COLO668 (cell line): ENCODE results near the gene NRG3.

Experiments used
- DNase-seq: peaks from one replicate; lab custom pipeline; 2025; ENCODE audit not compliant: unreplicated experiment; lab: John Stamatoyannopoulos, UW

NRG3 gene

GRCh38 chr10:81874875-81875466 lies at the start of gene NRG3:
Gene NRG3 (plus strand): TSS chr10:81875194.
- peak; percentile 57 for DNase-seq

DNA sequence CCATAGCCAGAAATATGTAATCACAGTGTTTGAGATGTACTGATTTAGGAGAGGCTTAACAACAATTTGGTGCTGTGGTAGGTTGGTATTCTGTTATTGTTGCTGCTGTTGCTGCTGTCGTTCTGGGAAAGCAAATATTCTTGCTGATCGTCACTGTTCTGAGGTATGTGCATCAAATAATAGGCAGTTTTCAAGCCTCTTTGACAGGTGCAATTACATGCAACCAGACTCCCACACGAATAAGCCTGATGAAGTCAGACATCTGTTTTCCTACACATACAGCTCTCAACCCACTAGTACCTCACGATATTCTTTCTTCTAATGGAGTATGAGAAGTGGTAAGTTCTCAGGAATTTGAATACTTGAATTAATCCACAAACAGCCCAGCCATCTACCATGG lies 46.7 kb upstream of the NRG3 start:
- no peak for DNase-seq

GRCh38 chr10:81831060-81831459 lies 43.9 kb upstream of the NRG3 start:
- DNase-seq: no peak

DNA sequence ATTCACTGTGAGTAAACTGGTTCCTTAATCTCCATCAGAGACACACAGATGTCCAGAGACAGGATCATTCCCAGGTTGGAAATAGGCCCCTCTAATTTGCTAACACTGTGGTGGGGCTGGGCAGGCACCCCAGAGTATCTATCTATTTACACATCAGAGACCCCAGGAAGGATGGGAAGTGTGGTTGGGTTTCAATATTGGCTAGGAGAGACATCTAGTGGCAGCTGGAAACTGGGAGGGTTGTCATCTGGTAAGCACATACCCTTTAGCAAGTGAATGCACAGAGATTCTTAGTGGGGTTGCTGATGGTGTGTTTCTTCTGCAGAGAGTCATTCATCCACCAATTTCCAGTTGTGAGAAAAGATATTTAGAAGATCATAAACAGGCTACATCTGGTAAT lies 36.0 kb upstream of the NRG3 start:
- no peak for DNase-seq

DNA sequence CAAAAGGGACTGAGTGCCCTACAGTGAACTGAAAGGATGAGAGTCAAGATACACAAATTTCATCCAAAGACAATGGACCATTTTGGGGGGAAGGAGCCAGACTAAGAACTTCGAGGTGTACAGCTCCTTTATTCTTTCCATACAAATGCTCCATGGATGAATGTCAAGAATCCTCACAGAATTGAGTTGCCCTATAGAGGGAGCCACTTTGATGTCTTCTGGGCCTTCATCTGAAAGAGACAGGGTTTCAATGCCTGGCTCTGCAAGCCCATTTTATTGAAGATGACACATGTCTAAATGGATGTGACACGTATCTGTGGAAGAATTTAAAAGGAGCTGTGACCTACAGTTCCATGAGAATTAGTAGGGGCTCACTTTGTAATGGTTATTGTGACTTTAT lies 32.0 kb upstream of the NRG3 start:
- no peak for DNase-seq

GRCh38 chr10:81847675-81848074 lies 27.3 kb upstream of the NRG3 start:
- DNase-seq: no peak

GRCh38 chr10:81848514-81848913 lies 26.5 kb upstream of the NRG3 start:
- DNase-seq: no peak

GRCh38 chr10:81848931-81849330 lies 26.1 kb upstream of the NRG3 start:
- DNase-seq: no peak

DNA sequence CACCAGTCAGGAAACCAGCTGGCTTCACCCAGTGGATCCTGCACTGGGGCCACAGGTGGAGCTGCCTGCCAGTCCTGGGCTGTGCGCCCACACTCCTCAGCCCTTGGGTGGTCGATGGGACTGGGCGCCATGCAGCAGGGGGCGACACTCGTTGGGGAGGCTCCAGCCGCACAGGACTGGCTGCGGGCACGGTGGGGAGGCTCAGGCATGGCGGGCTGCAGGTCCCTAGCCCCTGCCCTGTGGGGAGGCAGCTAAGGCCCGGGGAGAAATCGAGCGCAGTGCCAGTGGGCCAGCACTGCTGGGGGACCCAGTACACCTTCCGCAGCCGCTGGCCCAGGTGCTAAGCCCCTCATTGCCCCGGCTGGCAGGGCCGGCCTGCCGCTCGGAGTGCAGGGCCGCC lies 12.4 kb upstream of the NRG3 start:
- no peak for DNase-seq

DNA sequence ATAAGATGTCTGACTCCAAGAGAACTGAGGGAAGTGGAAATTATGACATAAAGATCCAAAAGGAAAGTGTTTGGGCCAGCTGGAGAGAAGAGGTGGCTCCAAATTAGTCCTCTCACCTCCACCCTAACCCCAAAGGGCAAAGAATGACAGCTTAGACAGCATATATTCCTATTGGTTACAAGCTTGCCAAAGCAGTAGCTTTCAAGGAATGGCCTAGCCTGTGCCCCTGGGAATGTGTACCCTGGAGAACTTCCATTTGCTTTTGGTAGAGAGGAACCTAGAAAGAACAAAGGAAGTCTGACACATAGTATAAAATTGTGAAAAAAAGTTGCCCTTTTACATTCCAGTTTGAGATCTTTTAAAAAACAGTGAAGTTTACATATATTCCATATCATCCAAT lies 11.2 kb upstream of the NRG3 start:
- DNase-seq: no peak

GRCh38 chr10:81865581-81865980 lies 9.4 kb upstream of the NRG3 start:
- DNase-seq: no peak

GRCh38 chr10:81866753-81867152 lies 8.2 kb upstream of the NRG3 start:
- DNase-seq: no peak

DNA sequence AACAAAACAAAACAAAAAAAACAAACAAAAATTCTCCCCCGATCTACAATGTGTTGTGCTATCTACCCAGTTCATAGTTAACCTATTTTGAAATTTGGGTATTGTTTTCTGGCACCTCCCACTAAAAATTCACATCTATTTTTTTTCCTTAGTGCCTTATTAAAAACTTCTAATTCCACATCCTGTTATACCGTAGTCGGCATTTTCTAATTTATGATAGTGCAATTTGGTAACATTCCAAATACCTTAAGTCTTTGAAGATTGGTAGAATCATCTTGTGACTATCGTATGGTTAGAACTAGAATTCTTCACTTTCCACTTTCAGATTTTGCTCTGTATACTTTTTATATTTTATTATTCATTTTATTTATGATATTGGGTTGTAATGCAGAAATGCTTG lies 4.5 kb upstream of the NRG3 start:
- no peak for DNase-seq

GRCh38 chr10:81871558-81871957 lies 3.4 kb upstream of the NRG3 start:
- DNase-seq: no peak

DNA sequence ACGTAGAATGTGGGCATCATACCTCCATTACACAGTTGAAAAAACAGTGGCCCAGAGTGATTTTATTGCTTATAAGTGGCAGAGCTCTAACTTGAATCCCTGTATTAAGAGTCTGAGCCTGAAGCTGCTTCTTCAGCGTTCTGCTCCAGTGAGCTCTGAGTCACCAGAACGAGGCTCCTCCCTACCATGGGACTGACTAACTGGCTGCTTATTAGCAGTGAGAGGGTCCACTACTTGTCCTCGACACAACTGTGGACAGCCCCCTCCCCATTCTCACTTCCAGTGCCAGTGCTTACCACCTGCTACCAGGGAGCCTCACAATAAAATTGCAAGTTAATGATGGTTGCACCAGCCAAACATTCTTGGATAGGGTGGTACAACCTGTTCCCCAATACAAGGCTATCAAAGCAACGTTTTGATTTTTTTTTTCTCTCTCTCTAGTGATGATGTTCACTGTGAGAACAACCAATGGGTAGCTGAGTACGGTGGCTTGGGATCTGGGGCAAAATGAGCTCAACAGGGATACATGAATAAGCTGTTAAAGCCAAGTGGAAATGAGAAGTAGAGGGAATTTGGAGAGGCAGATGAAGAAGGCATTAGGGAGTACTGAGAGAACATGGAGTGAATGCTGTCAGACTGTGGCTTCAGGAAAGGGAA lies 2.7 kb upstream of the NRG3 start:
- no peak for DNase-seq

- no peak for DNase-seq
Observed at GRCh38 chr10:81873231-81873931, 1.6 kb upstream of the NRG3 start.

GRCh38 chr10:81873932-81874816 lies 820 bp upstream of the NRG3 start:
- peak; percentile 63 for DNase-seq

- DNase-seq: no peak
Observed at GRCh38 chr10:81875467-81876252, 666 bp downstream of the NRG3 start.

DNA sequence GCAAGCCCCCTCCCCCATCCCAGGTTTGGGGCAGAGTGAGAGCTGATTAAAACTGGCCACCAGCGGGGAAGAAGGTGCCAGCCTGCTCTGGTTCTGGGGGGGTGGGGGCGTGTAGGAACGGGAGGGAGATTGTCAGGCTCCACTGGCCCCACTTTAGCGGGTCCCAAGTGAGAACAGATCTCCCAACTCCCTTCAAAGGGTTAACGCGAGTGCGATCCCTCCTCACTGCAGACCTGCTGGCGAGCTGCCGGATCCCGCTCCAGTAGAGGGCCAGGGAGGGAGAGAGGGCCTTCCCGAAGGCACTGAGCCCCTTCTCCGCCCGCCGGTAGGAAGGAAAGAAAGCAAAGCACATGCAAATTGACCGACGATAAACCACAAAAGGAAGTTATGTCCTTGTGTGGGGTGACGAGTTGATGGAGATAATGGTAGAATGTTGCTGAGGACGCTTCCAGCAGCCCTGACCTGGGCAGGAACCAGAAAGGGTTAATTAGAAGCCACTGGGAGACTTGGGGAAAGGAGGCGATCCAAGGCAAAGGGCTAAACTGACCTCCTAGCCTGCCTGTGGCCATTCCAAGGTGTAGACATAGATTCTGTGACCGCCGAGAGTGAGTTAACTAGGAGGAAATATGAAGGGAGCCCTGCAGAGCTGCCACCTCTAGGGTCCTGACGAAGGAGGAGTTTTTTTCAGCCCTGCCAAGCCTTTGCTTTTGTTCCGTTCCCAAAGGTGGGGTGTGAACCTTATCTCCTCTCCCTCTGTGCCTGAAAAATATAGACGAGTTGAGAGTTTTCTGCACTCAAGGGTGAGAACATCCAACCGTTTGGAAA lies 1.5 kb downstream of the NRG3 start:
- DNase-seq: no peak

GRCh38 chr10:81877596-81877995 lies 2.6 kb downstream of the NRG3 start:
- DNase-seq: no peak
